ENCODE data around the gene PLBD2. TPM values are rescaled to one million over a fixed set of nuclear protein-coding genes. Genes with fewer than 3 reads are reported as not detected.

Gene PLBD2
- total RNA-seq, 1 donor from 2014 or later, result 54.3 TPM

- TF ChIP-seq, protein P1, sequence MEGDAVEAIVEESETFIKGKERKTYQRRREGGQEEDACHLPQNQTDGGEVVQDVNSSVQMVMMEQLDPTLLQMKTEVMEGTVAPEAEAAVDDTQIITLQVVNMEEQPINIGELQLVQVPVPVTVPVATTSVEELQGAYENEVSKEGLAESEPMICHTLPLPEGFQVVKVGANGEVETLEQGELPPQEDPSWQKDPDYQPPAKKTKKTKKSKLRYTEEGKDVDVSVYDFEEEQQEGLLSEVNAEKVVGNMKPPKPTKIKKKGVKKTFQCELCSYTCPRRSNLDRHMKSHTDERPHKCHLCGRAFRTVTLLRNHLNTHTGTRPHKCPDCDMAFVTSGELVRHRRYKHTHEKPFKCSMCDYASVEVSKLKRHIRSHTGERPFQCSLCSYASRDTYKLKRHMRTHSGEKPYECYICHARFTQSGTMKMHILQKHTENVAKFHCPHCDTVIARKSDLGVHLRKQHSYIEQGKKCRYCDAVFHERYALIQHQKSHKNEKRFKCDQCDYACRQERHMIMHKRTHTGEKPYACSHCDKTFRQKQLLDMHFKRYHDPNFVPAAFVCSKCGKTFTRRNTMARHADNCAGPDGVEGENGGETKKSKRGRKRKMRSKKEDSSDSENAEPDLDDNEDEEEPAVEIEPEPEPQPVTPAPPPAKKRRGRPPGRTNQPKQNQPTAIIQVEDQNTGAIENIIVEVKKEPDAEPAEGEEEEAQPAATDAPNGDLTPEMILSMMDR (IDR thresholded peaks at IDR 0.05; ENCODE audit: insufficient read depth, low read length, poor library complexity, severe bottlenecking), result no peak
Observed at GRCh38 chr12:113428482-113428881, 70.1 kb downstream of the PLBD2 start.

DNA sequence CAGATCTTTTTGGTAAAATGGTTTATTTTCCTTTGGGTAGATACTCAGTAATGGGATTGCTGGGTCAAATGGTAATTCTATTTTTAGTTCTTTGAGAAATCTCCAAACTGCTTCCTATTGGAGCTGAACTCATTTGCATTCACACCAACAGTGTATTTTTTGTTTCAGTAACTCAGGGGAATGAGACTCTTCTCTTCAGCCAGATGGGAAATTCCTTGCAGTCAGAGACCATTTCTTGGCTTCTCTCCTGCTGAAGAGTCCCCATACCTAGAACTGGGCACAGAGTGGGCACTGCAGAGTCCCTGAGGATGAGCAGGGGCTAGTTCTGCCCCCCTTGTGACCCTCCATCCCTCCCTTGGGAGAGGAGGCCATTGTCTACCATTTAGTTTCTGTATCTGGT, 74.6 kb downstream of the PLBD2 start:
- DNase-seq (ENCODE audit: low read depth), result no peak
- TF ChIP-seq, protein P1 (IDR thresholded peaks at IDR 0.05; ENCODE audit: insufficient read depth, low read length, poor library complexity, severe bottlenecking), result no peak

More at GRCh38 chr12:113428482-113428881, 70.1 kb downstream of the PLBD2 start:
- Histone ChIP-seq H3K36me3 (ENCODE audit: control insufficient read depth, insufficient read depth, low read length) (no peaks in the 10 kb centered on the region), H3K4me3 (ENCODE audit: low read depth, low read length) (no peak overlapping the region), H3K27me3 (ENCODE audit: control insufficient read depth, insufficient read depth, low read length) (no peaks in the 10 kb centered on the region)
- DNase-seq (ENCODE audit: low read depth), result no peak

DNA sequence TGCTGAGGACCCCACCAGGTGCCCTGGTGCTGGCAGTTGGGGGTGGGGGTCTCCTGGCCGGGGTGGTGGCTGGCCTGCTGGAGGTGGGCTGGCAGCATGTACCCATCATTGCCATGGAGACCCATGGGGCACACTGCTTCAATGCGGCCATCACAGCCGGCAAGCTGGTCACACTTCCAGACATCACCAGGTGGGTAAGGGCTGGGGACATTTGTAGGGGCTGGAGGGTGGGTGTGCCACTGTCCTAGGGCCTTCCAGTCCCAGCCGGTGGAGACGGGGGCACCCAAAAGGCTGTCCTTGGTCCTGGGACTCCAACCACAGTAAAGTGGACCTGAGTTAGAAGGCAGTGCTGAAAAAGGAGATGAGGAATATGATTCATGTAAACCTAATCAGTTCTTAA, 77.0 kb downstream of the PLBD2 start:
- H3K27me3 ChIP-seq (ENCODE audit: control insufficient read depth, insufficient read depth, low read length), result peaks cover 4% of the 10 kb centered on the region
- H3K36me3 ChIP-seq (ENCODE audit: control insufficient read depth, insufficient read depth, low read length), result no peaks in the 10 kb centered on the region
- DNase-seq (ENCODE audit: low read depth), result no peak
- TF ChIP-seq, protein P1 (IDR thresholded peaks at IDR 0.05; ENCODE audit: insufficient read depth, low read length, poor library complexity, severe bottlenecking), result no peak
- no peak overlapping the region for H3K4me3 ChIP-seq (ENCODE audit: low read depth, low read length)

More for the DNA sequence above, 74.6 kb downstream of the PLBD2 start:
- Histone ChIP-seq H3K36me3 (ENCODE audit: control insufficient read depth, insufficient read depth, low read length) (no peaks in the 10 kb centered on the region), H3K27me3 (ENCODE audit: control insufficient read depth, insufficient read depth, low read length) (no peaks in the 10 kb centered on the region), H3K4me3 (ENCODE audit: low read depth, low read length) (no peak overlapping the region)

GRCh38 chr12:113436586-113436985, 78.2 kb downstream of the PLBD2 start:
- peaks cover 6% of the 10 kb centered on the region for H3K27me3 ChIP-seq (ENCODE audit: control insufficient read depth, insufficient read depth, low read length)
- H3K4me3 ChIP-seq (ENCODE audit: low read depth, low read length), result no peak overlapping the region
- no peaks in the 10 kb centered on the region for H3K36me3 ChIP-seq (ENCODE audit: control insufficient read depth, insufficient read depth, low read length)
- TF ChIP-seq, protein P1 (IDR thresholded peaks at IDR 0.05; ENCODE audit: insufficient read depth, low read length, poor library complexity, severe bottlenecking), result no peak
- DNase-seq (ENCODE audit: low read depth), result no peak

DNA sequence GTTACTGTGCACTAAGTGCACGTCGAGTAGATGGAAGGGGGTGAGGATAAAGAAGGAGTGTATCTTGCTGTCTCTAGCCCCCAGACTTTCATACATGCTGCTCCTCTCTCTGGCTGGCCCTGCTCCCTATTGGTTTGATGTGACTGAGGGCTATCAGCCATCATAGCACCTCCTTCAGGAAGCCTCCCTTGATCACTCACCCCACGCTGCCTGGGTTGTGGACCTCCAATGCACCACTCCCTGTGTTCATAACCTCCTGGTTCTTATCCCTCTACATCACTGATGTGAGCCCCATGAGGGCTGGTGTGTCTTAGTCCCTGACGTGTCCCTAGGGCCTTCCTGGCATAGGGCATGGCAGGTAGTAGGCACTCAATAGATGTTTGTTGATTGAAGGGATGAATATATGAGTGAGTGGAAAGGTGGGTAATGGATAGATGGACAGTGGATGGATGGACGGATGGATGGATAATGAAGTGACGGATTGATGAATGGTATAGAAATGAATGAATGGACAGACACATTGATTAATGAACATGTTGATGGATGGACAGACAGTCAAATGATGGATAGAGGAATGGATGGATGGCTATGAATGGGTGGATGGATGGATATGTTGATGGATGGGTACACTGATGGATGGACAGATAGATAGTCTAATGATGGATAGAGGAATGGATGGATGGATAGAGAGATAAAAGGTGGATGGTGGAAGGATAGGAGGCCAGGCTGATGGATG, 78.8 kb downstream of the PLBD2 start:
- H3K27me3 ChIP-seq (ENCODE audit: control insufficient read depth, insufficient read depth, low read length), result peaks cover 9% of the 10 kb centered on the region
- TF ChIP-seq, protein P1 (IDR thresholded peaks at IDR 0.05; ENCODE audit: insufficient read depth, low read length, poor library complexity, severe bottlenecking), result no peak
- no peak overlapping the region for H3K4me3 ChIP-seq (ENCODE audit: low read depth, low read length)
- no peak for DNase-seq (ENCODE audit: low read depth)
- H3K36me3 ChIP-seq (ENCODE audit: control insufficient read depth, insufficient read depth, low read length), result no peaks in the 10 kb centered on the region

- Histone ChIP-seq H3K36me3 (ENCODE audit: control insufficient read depth, insufficient read depth, low read length) (no peaks in the 10 kb centered on the region), H3K27me3 (ENCODE audit: control insufficient read depth, insufficient read depth, low read length) (peaks cover 9% of the 10 kb centered on the region), H3K4me3 (ENCODE audit: low read depth, low read length) (no peak overlapping the region)
- TF ChIP-seq, protein P1 (IDR thresholded peaks at IDR 0.05; ENCODE audit: insufficient read depth, low read length, poor library complexity, severe bottlenecking), result no peak
- no peak for DNase-seq (ENCODE audit: low read depth)
Observed at GRCh38 chr12:113437729-113438100, 79.3 kb downstream of the PLBD2 start.
